DOHH2 (cell line): ENCODE results near the gene MTFR1L.

Experiments
- H3F3A ChIP-seq: fragments of 200-600 bp; sonication (generic), shearing (Covaris generic); 2 replicates; pipeline ENCODE4 v1.6.0; 2016; ENCODE audit warnings: antibody characterized with exemption, mild to moderate bottlenecking; ENCODE audit not compliant: control insufficient read depth, insufficient read depth
- H3K27ac ChIP-seq: fragments of 200-600 bp; sonication (generic); 2 replicates; pipeline ENCODE4 v1.5.1; 2014; ENCODE audit warnings: low read depth, mild to moderate bottlenecking, low read length, moderate library complexity
- H3K27me3 ChIP-seq: fragments of 200-600 bp; sonication (generic); 2 replicates; pipeline ENCODE4 v1.6.1; 2014; ENCODE audit warnings: mild to moderate bottlenecking, low read length, mixed read lengths; ENCODE audit not compliant: control insufficient read depth
- H3K36me3 ChIP-seq: fragments of 200-600 bp; sonication (generic); 2 replicates; pipeline ENCODE4 v1.6.1; 2014; ENCODE audit warnings: mild to moderate bottlenecking, low read length, moderate library complexity, mixed read lengths; ENCODE audit not compliant: control insufficient read depth
- H3K4me1 ChIP-seq: fragments of 200-600 bp; sonication (generic); 2 replicates; pipeline ENCODE4 v1.6.1; 2014; ENCODE audit warnings: mild to moderate bottlenecking, low read length, mixed read lengths; ENCODE audit not compliant: control insufficient read depth
- H3K4me2 ChIP-seq: fragments of 200-600 bp; sonication (generic); 2 replicates; pipeline ENCODE4 v1.6.0; 2014; ENCODE audit warnings: mild to moderate bottlenecking, low read length, moderate library complexity
- H3K4me3 ChIP-seq: fragments of 200-600 bp; sonication (generic); 2 replicates; pipeline ENCODE4 v1.5.1; 2014; ENCODE audit warnings: mild to moderate bottlenecking, low read length, mixed read lengths
- H3K79me2 ChIP-seq: fragments of 200-600 bp; sonication (generic); 2 replicates; pipeline ENCODE4 v1.6.1; 2014; ENCODE audit warnings: mild to moderate bottlenecking, low read length, mixed read lengths; ENCODE audit not compliant: control insufficient read depth
- H3K9me2 ChIP-seq: fragments of 200-600 bp; sonication (generic); replicated peaks from 2 replicates; pipeline ENCODE4 v1.6.1; 2014; ENCODE audit warnings: mild to moderate bottlenecking, low read length, mixed read lengths; ENCODE audit not compliant: control insufficient read depth
- H3K9me3 ChIP-seq: fragments of 200-600 bp; sonication (generic); 2 replicates; pipeline ENCODE4 v1.6.1; 2014; ENCODE audit warnings: antibody characterized with exemption, low read length, mixed read lengths; ENCODE audit not compliant: control insufficient read depth, insufficient read depth
- H4K20me1 ChIP-seq: fragments of 200-600 bp; sonication (generic); 2 replicates; pipeline ENCODE4 v1.6.0; 2014; ENCODE audit warnings: low read depth, mild to moderate bottlenecking, antibody characterized with exemption, low read length, moderate library complexity; ENCODE audit not compliant: control insufficient read depth, insufficient read depth
- CTCF ChIP-seq: fragments of 200-600 bp; sonication (generic); IDR thresholded peaks from one replicate; pipeline ENCODE4 v1.5.1; 2014; ENCODE audit warnings: antibody characterized with exemption, mild to moderate bottlenecking, low read depth, low read length; ENCODE audit not compliant: poor library complexity, severe bottlenecking
- EZH2phosphoT487 ChIP-seq: fragments of 200-600 bp; sonication (generic); IDR thresholded peaks from 2 replicates; pipeline ENCODE4 v1.6.1; 2017; ENCODE audit warnings: borderline replicate concordance, mild to moderate bottlenecking, antibody characterized with exemption, low read length, moderate library complexity, mixed read lengths

Gene MTFR1L

GRCh38 chr1:25810341-25811299 is 9.1 kb upstream of the MTFR1L start:
- Histone ChIP-seq H3K9me2 (no peaks in the 10 kb centered on the region), H3K27me3 (no peaks in the 10 kb centered on the region), H3F3A (no peaks in the 10 kb centered on the region), H3K36me3 (no peaks in the 10 kb centered on the region), H3K79me2 (no peaks in the 10 kb centered on the region), H3K4me2 (peak overlapping the region; percentile 57), H3K4me1 (peaks cover 22% of the 10 kb centered on the region), H3K9me3 (no peaks in the 10 kb centered on the region), H4K20me1 (no peaks in the 10 kb centered on the region), H3K27ac (no peak overlapping the region), H3K4me3 (no peak overlapping the region)
- peak; percentile 98 for TF ChIP-seq CTCF
- TF ChIP-seq EZH2phosphoT487, result no peak

- no peak overlapping the region for H3K4me2 ChIP-seq
- H3K4me3 ChIP-seq, result no peak overlapping the region
- H3F3A ChIP-seq, result no peaks in the 10 kb centered on the region
- no peaks in the 10 kb centered on the region for H3K79me2 ChIP-seq
- no peak overlapping the region for H3K27ac ChIP-seq
- no peaks in the 10 kb centered on the region for H3K27me3 ChIP-seq
- no peaks in the 10 kb centered on the region for H4K20me1 ChIP-seq
- TF ChIP-seq CTCF (no peak), EZH2phosphoT487 (no peak)
- H3K4me1 ChIP-seq, result peaks cover 22% of the 10 kb centered on the region
- no peaks in the 10 kb centered on the region for H3K9me3 ChIP-seq
- H3K36me3 ChIP-seq, result no peaks in the 10 kb centered on the region
- no peaks in the 10 kb centered on the region for H3K9me2 ChIP-seq
Observed at GRCh38 chr1:25811384-25812082, 8.2 kb upstream of the MTFR1L start.

DNA sequence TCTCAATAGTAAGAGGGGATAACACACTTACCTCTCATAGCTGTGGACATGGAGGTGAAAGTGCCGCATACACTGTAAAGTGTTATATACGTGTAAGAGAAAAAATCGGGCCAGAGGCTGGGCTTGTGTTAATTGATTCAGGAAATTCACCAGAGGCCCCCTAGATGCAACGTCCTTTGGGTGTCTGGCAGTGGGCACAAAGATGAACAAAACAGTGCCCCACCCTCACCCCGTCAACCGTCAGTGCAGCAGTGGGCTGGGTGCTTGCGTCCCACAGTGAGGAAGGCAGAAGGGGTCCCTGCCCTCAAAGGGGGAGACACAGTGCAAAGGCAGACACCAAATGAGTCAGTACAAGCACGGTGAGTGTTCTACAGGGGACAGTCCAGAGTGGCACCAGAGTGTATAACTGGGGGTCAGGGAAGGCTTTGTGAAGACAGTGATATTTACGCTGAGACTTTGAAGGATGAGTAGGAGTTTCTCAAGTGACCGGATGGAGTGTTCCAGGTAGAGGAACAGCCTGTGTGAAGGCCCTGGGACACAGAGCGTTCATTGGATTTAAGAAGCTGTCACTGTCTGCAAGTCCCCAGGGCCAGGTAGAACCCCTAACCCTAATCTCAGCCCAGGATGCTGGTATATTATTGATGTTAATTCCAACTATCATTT is 6.6 kb upstream of the MTFR1L start:
- TF ChIP-seq CTCF, result no peak
- TF ChIP-seq EZH2phosphoT487, result no peak
- H3K79me2 ChIP-seq, result no peaks in the 10 kb centered on the region
- H3K27me3 ChIP-seq, result no peaks in the 10 kb centered on the region
- H3K27ac ChIP-seq, result no peak overlapping the region
- no peak overlapping the region for H3K4me3 ChIP-seq
- no peak overlapping the region for H3K4me2 ChIP-seq
- no peaks in the 10 kb centered on the region for H4K20me1 ChIP-seq
- peaks cover 25% of the 10 kb centered on the region for H3K4me1 ChIP-seq
- no peaks in the 10 kb centered on the region for H3K36me3 ChIP-seq
- no peaks in the 10 kb centered on the region for H3K9me3 ChIP-seq
- no peaks in the 10 kb centered on the region for H3K9me2 ChIP-seq
- H3F3A ChIP-seq, result no peaks in the 10 kb centered on the region
